H1 (cell line): ENCODE measurements around the gene S100G. TPM values are rescaled to one million over a fixed set of nuclear protein-coding genes. Genes with fewer than 3 reads are reported as not detected.

Experiments used
- CTCF ChIA-PET: fragments of 300-600 bp; sonication (Branson Sonifier 250); formaldehyde crosslinking; loops from one replicate; lab custom pipeline; 2021; ENCODE audit not compliant: partially characterized antibody; lab: Charles Lee
- POLR2A ChIA-PET: fragments of 300-600 bp; sonication (Branson Sonifier 250); formaldehyde crosslinking; loops from one replicate; lab custom pipeline; 2021; ENCODE audit warnings: inconsistent platforms; ENCODE audit not compliant: partially characterized antibody; lab: Charles Lee
- DNase-seq, 2 experiments: peaks; one replicate each; pipeline versions ENCODE4 v3.0.0 to v3.0.0-alpha.2; 2010 to 2022; ENCODE audit warnings: low spot score in 2 of 2, low read depth in 1 of 2, mixed read lengths in 1 of 2
- FAIRE-seq: peaks from 2 replicates; lab custom pipeline; 2011; peaks lifted over from hg19 to GRCh38; lab: Jason Lieb, UNC
- H2AFZ ChIP-seq: 2 replicates; pipeline ENCODE4 v1.8.1; 2012; ENCODE audit warnings: low read length, inconsistent platforms
- H2AK5ac ChIP-seq: 2 replicates; pipeline ENCODE4 v1.6.1; 2013; ENCODE audit warnings: low read depth, low read length
- H2BK120ac ChIP-seq: replicated peaks from 2 replicates; pipeline ENCODE3; 2013; ENCODE audit warnings: low read depth, low read length, inconsistent platforms
- H2BK12ac ChIP-seq: 2 replicates; pipeline ENCODE4 v1.6.1; 2013; ENCODE audit warnings: low read depth, low read length
- H2BK15ac ChIP-seq: 2 replicates; pipeline ENCODE4 v1.6.1; 2013; ENCODE audit warnings: low read length
- H2BK20ac ChIP-seq: 2 replicates; pipeline ENCODE4 v1.6.1; 2013; ENCODE audit warnings: low read length
- H2BK5ac ChIP-seq: 2 replicates; pipeline ENCODE4 v1.6.1; 2013; ENCODE audit warnings: low read depth, low read length
- H3K14ac ChIP-seq: 2 replicates; pipeline ENCODE4 v1.6.1; 2013; ENCODE audit warnings: inconsistent platforms; ENCODE audit not compliant: insufficient read length
- H3K18ac ChIP-seq: 2 replicates; pipeline ENCODE4 v1.6.1; 2013; ENCODE audit warnings: low read length; ENCODE audit errors: extremely low read depth
- H3K23ac ChIP-seq: 2 replicates; pipeline ENCODE4 v1.6.1; 2013; ENCODE audit warnings: inconsistent platforms; ENCODE audit not compliant: insufficient read length
- H3K23me2 ChIP-seq: 2 replicates; pipeline ENCODE4 v1.6.1; 2013; ENCODE audit warnings: low read depth, low read length
- H3K27ac ChIP-seq: 2 replicates; pipeline ENCODE4 v1.6.1; 2011; ENCODE audit warnings: low read depth, low read length, inconsistent platforms
- H3K27me3 ChIP-seq, 4 experiments: replicated peaks in 1 of 4; 1 replicate in 1 of 4; 2 replicates in 3 of 4; pipeline versions ENCODE4 v1.6.1 to v1.8.1; 2011 to 2013; ENCODE audit warnings: low read length in 3 of 4, mild to moderate bottlenecking in 3 of 4, inconsistent platforms in 2 of 4, mixed read lengths in 2 of 4, moderate library complexity in 1 of 4; ENCODE audit not compliant: control insufficient read depth in 3 of 4, insufficient read depth in 3 of 4; ENCODE audit errors: extremely low read depth in 1 of 4
- H3K36me3 ChIP-seq, 4 experiments: 2 replicates each; pipeline versions ENCODE4 v1.6.1 to v1.8.1; 2011 to 2013; ENCODE audit warnings: mild to moderate bottlenecking in 4 of 4, low read length in 3 of 4, moderate library complexity in 2 of 4, control low read depth in 1 of 4, inconsistent platforms in 1 of 4; ENCODE audit not compliant: insufficient read depth in 4 of 4, control insufficient read depth in 2 of 4
- H3K4ac ChIP-seq: replicated peaks from 2 replicates; pipeline ENCODE3; 2013; ENCODE audit warnings: low read length, low read depth, mixed read lengths, inconsistent platforms; ENCODE audit not compliant: insufficient read length
- H3K4me1 ChIP-seq, 4 experiments: replicated peaks in 1 of 4; 1 replicate in 1 of 4; 2 replicates in 3 of 4; pipeline versions ENCODE4 v1.6.1 to v1.8.1; 2011 to 2013; ENCODE audit warnings: low read length in 3 of 4, inconsistent platforms in 2 of 4, mixed read lengths in 1 of 4; ENCODE audit not compliant: insufficient read depth in 4 of 4, control insufficient read depth in 3 of 4
- H3K4me2 ChIP-seq, 2 experiments: 2 replicates each; pipeline versions ENCODE4 v1.6.1 to v1.8.1; 2011 to 2013; ENCODE audit warnings: low read depth in 2 of 2, low read length in 2 of 2, control low read depth in 1 of 2, inconsistent platforms in 1 of 2, mild to moderate bottlenecking in 1 of 2; ENCODE audit not compliant: insufficient read depth in 1 of 2
- H3K4me3 ChIP-seq, 4 experiments: fragments of 200-600, 300-600 bp in 1 of 4; sonication (generic), shearing (Covaris generic), sonication (Bioruptor Twin) in 1 of 4; 2 replicates each; pipeline versions ENCODE4 v1.5.1 to v1.8.1; 2011 to 2016; ENCODE audit warnings: low read length in 4 of 4, low read depth in 3 of 4, control low read depth in 2 of 4, inconsistent platforms in 2 of 4, mild to moderate bottlenecking in 2 of 4, mixed read lengths in 1 of 4, moderate library complexity in 1 of 4; ENCODE audit not compliant: insufficient read depth in 2 of 4; ENCODE audit errors: extremely low read depth in 1 of 4
- H3K56ac ChIP-seq: replicated peaks from 2 replicates; pipeline ENCODE3; 2013; ENCODE audit warnings: low read depth, mild to moderate bottlenecking, mixed read lengths, low read length, inconsistent platforms; ENCODE audit not compliant: insufficient read length
- H3K79me1 ChIP-seq: 2 replicates; pipeline ENCODE4 v1.6.1; 2013; ENCODE audit warnings: low read depth, low read length, control low read depth
- H3K79me2 ChIP-seq, 2 experiments: 2 replicates each; pipeline versions ENCODE4 v1.6.1 to v1.8.1; 2012 to 2013; ENCODE audit warnings: low read length in 2 of 2, mild to moderate bottlenecking in 2 of 2, inconsistent platforms in 1 of 2; ENCODE audit not compliant: insufficient read depth in 2 of 2, control insufficient read depth in 1 of 2
- H3K9ac ChIP-seq, 4 experiments: replicated peaks in 1 of 4; 1 replicate in 1 of 4; 2 replicates in 3 of 4; pipeline versions ENCODE4 v1.6.1 to v1.8.1; 2011 to 2013; ENCODE audit warnings: low read depth in 3 of 4, low read length in 3 of 4, control low read depth in 2 of 4, mild to moderate bottlenecking in 2 of 4, moderate library complexity in 2 of 4, inconsistent platforms in 1 of 4; ENCODE audit errors: extremely low read depth in 1 of 4
- H3K9me3 ChIP-seq, 2 experiments: 2 replicates each; pipeline versions ENCODE4 v1.6.1 to v1.8.1; 2012 to 2013; ENCODE audit warnings: mild to moderate bottlenecking in 2 of 2, moderate library complexity in 2 of 2, control low read depth in 1 of 2, inconsistent platforms in 1 of 2, low read depth in 1 of 2, low read length in 1 of 2, mixed read lengths in 1 of 2; ENCODE audit not compliant: insufficient read depth in 2 of 2
- H4K20me1 ChIP-seq, 2 experiments: replicated peaks in 1 of 2; 2 replicates each; pipeline versions ENCODE3 to v1.8.1; 2011 to 2013; ENCODE audit warnings: inconsistent platforms in 2 of 2, low read length in 2 of 2, mild to moderate bottlenecking in 1 of 2; ENCODE audit not compliant: insufficient read depth in 2 of 2, control insufficient read depth in 1 of 2
- H4K5ac ChIP-seq: 2 replicates; pipeline ENCODE4 v1.6.1; 2013; ENCODE audit warnings: low read length, low read depth, mixed read lengths, inconsistent platforms; ENCODE audit not compliant: insufficient read length
- H4K8ac ChIP-seq: 2 replicates; pipeline ENCODE4 v1.8.0; 2013; ENCODE audit warnings: mild to moderate bottlenecking, moderate library complexity, low read length, inconsistent platforms; ENCODE audit not compliant: insufficient read depth; ENCODE audit errors: extremely low read depth
- H4K91ac ChIP-seq: replicated peaks from 2 replicates; pipeline ENCODE3; 2013; ENCODE audit warnings: low read length, mixed read lengths, inconsistent platforms; ENCODE audit not compliant: insufficient read length
- BACH1 ChIP-seq: IDR thresholded peaks from 2 replicates; pipeline ENCODE4 v1.6.1; 2012; ENCODE audit warnings: low read length, improper control_type of control experiment
- BCL11A ChIP-seq, 2 experiments: IDR thresholded peaks; one replicate each; pipeline ENCODE4 v1.6.1; 2011; ENCODE audit warnings: low read depth in 2 of 2, low read length in 2 of 2, mild to moderate bottlenecking in 2 of 2
- BRCA1 ChIP-seq: IDR thresholded peaks from 2 replicates; pipeline ENCODE4 v1.6.1; 2012; ENCODE audit warnings: low read depth, low read length, improper control_type of control experiment
- CEBPB ChIP-seq: IDR thresholded peaks from 2 replicates; pipeline ENCODE4 v1.6.1; 2012; ENCODE audit warnings: low read depth, low read length
- GTF2F1 ChIP-seq: IDR thresholded peaks from 2 replicates; pipeline ENCODE4 v1.6.1; 2012; ENCODE audit warnings: low read depth, low read length, improper control_type of control experiment, borderline replicate concordance
- HDAC2 ChIP-seq, 2 experiments: fragments of 300-600 bp in 1 of 2; sonication (generic) in 1 of 2; IDR thresholded peaks; 2 replicates each; pipeline ENCODE4 v1.6.1; 2011 to 2012; ENCODE audit warnings: low read depth in 2 of 2, low read length in 2 of 2, mild to moderate bottlenecking in 2 of 2, moderate library complexity in 2 of 2, borderline replicate concordance in 1 of 2, inconsistent platforms in 1 of 2
- KDM1A ChIP-seq: fragments of 200-600, 300-600 bp; sonication (generic); IDR thresholded peaks from 2 replicates; pipeline ENCODE4 v1.7.1; 2016; ENCODE audit warnings: mild to moderate bottlenecking, low read length, borderline replicate concordance
- KDM4A ChIP-seq: IDR thresholded peaks from one replicate; pipeline ENCODE4 v1.7.1; 2012; ENCODE audit warnings: low read depth, mild to moderate bottlenecking, moderate library complexity, low read length, inconsistent platforms; ENCODE audit not compliant: severe bottlenecking
- MAFK ChIP-seq: IDR thresholded peaks from 2 replicates; pipeline ENCODE4 v1.6.1; 2012; ENCODE audit warnings: low read depth, mild to moderate bottlenecking, improper control_type of control experiment, low read length
- RFX5 ChIP-seq: IDR thresholded peaks from 2 replicates; pipeline ENCODE4 v1.6.1; 2011; ENCODE audit warnings: low read depth, low read length, improper control_type of control experiment, borderline replicate concordance
- SIN3A ChIP-seq, 2 experiments: IDR thresholded peaks in 1 of 2; conservative IDR thresholded peaks in 1 of 2; 2 replicates each; pipeline ENCODE4 v1.6.1; 2011 to 2012; ENCODE audit warnings: low read length in 2 of 2, improper control_type of control experiment in 1 of 2, low read depth in 1 of 2, mild to moderate bottlenecking in 1 of 2
- SUZ12 ChIP-seq: fragments of 200-600 bp; sonication (generic); IDR thresholded peaks from 2 replicates; pipeline ENCODE4 v1.6.1; 2012; ENCODE audit warnings: mild to moderate bottlenecking, inconsistent platforms, low read length, moderate library complexity, mixed read lengths
- TAF1 ChIP-seq: IDR thresholded peaks from 2 replicates; pipeline ENCODE4 v1.6.1; 2011; ENCODE audit warnings: mild to moderate bottlenecking, low read depth, low read length
- TCF12 ChIP-seq: IDR thresholded peaks from 2 replicates; pipeline ENCODE4 v1.6.1; 2011; ENCODE audit warnings: low read depth, mild to moderate bottlenecking, low read length
- YY1 ChIP-seq: IDR thresholded peaks from 2 replicates; pipeline ENCODE4 v1.6.1; 2011; ENCODE audit warnings: low read depth, mild to moderate bottlenecking, low read length
- WGBS, 2 experiments: shearing (Covaris generic) in 1 of 2; methylation state at CpG; one replicate each; pipeline versions ENCODE4 v1.1.6 to v1.1.7; 2013 to 2015; ENCODE audit warnings: low lambda C conversion rate in 2 of 2, mixed read lengths in 2 of 2, inconsistent platforms in 1 of 2, low coverage in 1 of 2, missing lambda C conversion rate in 1 of 2; ENCODE audit not compliant: insufficient replicate concordance in 2 of 2, insufficient coverage in 1 of 2, insufficient read length in 1 of 2; ENCODE audit errors: extremely low coverage in 1 of 2, missing lambda C conversion rate in 1 of 2; 5-methylcytosine and 5-hydroxymethylcytosine counted together
- polyA plus RNA-seq, 7 experiments: library from polyadenylated mRNA; depleted of rRNA in 3 of 7; stranded (reverse) in 5 of 7; unstranded in 2 of 7; fragments of >200 nt in 5 of 7; fragments of 200-250 nt in 2 of 7; gene quantifications; 1 replicate in 5 of 7; 2 replicates in 1 of 7; 4 replicates in 1 of 7; pipeline versions ENCODE4 v1.2.1 to v1.2.3, GENCODE V29; 2011 to 2013; ENCODE audit warnings: missing spikeins in 2 of 7, mixed read lengths in 2 of 7
- total RNA-seq: library from RNA; stranded (reverse); fragmentation: NEBNext Ultra II Directional; extraction: Animal tissue kit (Norgen Biotek cat#: 25700); gene quantifications from 2 replicates; pipeline ENCODE4 v1.2.1, GENCODE V29; 2021

S100G gene
- total and polyA plus RNA-seq, 2 of the 8 experiments (the other 6 are each of a cell fraction or from before 2014, with no cell fraction given) = not detected

DNA sequence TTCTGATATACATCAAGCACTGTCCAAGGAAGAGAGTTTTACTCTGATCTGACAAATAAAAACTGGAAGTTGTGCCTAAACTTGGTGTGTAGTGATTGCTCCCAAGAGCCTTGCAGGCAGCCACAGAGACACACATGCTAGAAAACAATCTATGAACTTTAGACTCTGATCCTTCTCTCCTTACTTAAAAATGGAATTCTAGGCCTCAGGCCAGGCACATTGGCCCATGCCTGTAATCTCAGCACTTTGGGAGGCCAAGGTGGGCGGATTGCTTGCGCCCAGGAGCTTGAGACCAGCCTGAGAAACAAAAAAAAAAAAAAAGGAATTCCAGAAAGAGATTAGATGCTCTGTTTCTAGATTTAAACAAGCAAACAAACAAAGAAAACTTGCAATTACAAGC lies 45.6 kb upstream of the S100G start:
- no peaks in the 10 kb centered on the region for H3K79me1 ChIP-seq
- H3K23me2 ChIP-seq = no peaks in the 10 kb centered on the region
- H4K20me1 ChIP-seq = no peaks in the 10 kb centered on the region
- no peak overlapping the region for H2BK5ac ChIP-seq
- no peak overlapping the region for H3K4ac ChIP-seq
- ChIA-PET POLR2A (no interaction called here), CTCF (no interaction called here)
- FAIRE-seq (no peak), DNase-seq (no peak)
- no peak overlapping the region for H2BK15ac ChIP-seq
- H3K79me2 ChIP-seq = no peaks in the 10 kb centered on the region
- H2BK12ac ChIP-seq = no peak overlapping the region
- peaks cover 0 to 13% (median 3%) of the 10 kb centered on the region in 4 experiments; a peak in 4 of 8 replicates for H3K36me3 ChIP-seq
- no peak overlapping the region for H3K56ac ChIP-seq
- H4K91ac ChIP-seq = no peak overlapping the region
- H3K27me3 ChIP-seq = no peaks in the 10 kb centered on the region
- WGBS, 2 experiments = 94% methylated on average over 2 of the region's 2 CpGs; no CpG with 5 or more reads in 1 of the 2 experiments
- H3K27ac ChIP-seq = no peak overlapping the region
- no peak overlapping the region for H3K9ac ChIP-seq
- H2AK5ac ChIP-seq = no peak overlapping the region
- H3K14ac ChIP-seq = no peak overlapping the region
- no peak overlapping the region for H2BK120ac ChIP-seq
- peak overlapping the region; percentile 32; the same call in 1 of the 2 replicates for H3K18ac ChIP-seq
- no peak overlapping the region for H2BK20ac ChIP-seq
- H4K8ac ChIP-seq = no peak overlapping the region
- H3K4me1 ChIP-seq = no peaks in the 10 kb centered on the region; a peak in 1 of 7 replicates
- no peaks in the 10 kb centered on the region for H3K9me3 ChIP-seq
- no peak overlapping the region for H3K4me3 ChIP-seq
- H3K23ac ChIP-seq = no peak overlapping the region
- no peak overlapping the region for H4K5ac ChIP-seq
- no peak overlapping the region for H2AFZ ChIP-seq
- H3K4me2 ChIP-seq = no peak overlapping the region
- no peak for TF ChIP-seq BACH1
- TF ChIP-seq BRCA1 = no peak
- TF ChIP-seq YY1 = no peak
- no peak for TF ChIP-seq KDM1A
- TF ChIP-seq TCF12 = no peak
- no peak for TF ChIP-seq TAF1
- TF ChIP-seq MAFK = no peak
- no peak for TF ChIP-seq KDM4A
- TF ChIP-seq HDAC2 (IDR thresholded peaks at IDR 0.05; ENCODE audit: borderline replicate concordance in 1 of 2, low read depth in 2 of 2, low read length in 2 of 2) = no peak
- TF ChIP-seq CEBPB = no peak
- TF ChIP-seq GTF2F1 = no peak
- TF ChIP-seq BCL11A (IDR thresholded peaks at IDR 0.05; ENCODE audit: low read depth in 2 of 2, low read length in 2 of 2) = no peak
- TF ChIP-seq RFX5 = no peak
- no peak for TF ChIP-seq SUZ12
- no peak for TF ChIP-seq SIN3A (conservative IDR thresholded peaks at IDR 0.05 in 1 of 2, IDR thresholded peaks at IDR 0.05 in 1 of 2; ENCODE audit: low read depth in 1 of 2, low read length in 2 of 2)
